GM19468 (cell line): ENCODE results near the gene WTIP.
"Not testable (repeated sequence)": the region's sequence is repeated elsewhere in the genome, so short reads cannot be mapped to it uniquely, and the experiment has no call there.

Source experiments
- ATAC-seq: cut with Tn5 transposase; IDR thresholded peaks from one replicate; pipeline ENCODE4 v1.9.1; 2021; ENCODE audit warnings: mild to moderate bottlenecking, moderate library complexity, moderate number of reproducible peaks; ENCODE audit not compliant: unreplicated experiment; ENCODE audit errors: extremely low read depth

WTIP gene

GRCh38 chr19:34501339-34502320 is 20.1 kb downstream of the WTIP start:
- ATAC-seq: peak; percentile 39

DNA sequence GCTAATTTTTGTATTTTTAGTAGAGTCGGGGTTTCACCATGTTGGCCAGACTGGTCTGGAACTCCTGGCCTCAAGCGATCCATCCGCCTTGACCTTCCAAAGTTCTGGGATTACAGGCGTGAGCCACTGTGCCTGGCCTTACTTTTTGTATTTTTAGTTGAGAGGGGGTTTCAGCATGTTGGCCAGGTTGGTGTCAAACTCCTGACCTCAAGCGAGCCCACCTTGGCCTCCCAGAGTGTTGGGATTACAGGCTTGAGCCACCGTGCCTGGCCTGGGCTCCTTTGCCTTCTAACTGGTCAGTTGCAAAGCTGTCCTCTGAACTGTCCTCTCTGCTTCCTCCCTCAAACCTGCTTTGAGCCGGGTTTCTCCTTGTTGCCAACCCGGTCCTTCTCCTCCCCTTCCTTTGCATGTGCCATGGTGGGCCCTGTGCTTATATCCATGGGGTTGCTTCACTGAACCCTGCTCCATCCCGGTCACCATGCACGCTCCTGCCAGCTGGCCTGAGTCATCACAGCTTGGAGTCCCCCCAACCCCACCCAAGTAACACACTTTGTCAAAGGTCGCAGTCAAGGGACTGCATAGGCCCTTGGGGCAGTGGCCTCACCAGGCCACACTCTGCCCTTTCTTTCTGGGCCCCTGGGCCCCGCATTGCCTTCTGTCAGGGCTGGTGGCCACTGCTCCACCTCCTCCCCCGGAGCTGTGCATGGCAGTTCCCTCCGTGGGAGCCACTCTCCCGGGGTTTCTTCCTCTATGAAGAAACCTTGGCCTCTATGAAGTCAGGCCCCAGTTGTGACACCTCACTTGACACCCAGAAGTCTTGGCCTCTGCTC is 21.2 kb downstream of the WTIP start:
- no peak for ATAC-seq

- ATAC-seq: no peak
Observed at GRCh38 chr19:34503531-34504272, 22.1 kb downstream of the WTIP start.

DNA sequence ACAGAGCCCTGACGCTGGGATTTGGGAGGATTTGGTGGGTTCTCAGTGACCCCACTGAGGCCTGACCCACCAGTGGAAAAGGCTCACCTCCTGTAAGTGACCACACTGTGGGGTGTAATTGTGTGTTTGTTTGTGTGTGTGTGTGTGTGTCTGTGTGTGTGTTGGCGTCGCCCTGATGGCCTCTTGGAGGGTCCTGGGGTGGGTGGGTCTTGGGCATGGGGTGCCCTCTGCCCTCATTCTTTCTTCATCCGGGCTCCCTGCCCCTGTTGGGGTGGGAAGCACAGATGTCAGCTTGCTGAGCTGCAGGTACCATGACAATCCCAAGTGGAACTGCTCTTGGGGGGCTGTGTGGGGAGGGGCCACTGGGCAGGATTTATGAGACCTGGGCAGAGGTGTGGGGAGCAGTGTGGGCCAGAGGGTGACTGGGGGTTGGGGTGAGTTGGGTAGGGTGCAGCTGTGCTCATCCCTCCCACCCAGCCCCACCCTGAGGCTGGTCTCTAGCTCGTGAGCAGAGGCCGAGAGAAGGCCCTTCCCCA is 22.8 kb downstream of the WTIP start:
- no peak for ATAC-seq

DNA sequence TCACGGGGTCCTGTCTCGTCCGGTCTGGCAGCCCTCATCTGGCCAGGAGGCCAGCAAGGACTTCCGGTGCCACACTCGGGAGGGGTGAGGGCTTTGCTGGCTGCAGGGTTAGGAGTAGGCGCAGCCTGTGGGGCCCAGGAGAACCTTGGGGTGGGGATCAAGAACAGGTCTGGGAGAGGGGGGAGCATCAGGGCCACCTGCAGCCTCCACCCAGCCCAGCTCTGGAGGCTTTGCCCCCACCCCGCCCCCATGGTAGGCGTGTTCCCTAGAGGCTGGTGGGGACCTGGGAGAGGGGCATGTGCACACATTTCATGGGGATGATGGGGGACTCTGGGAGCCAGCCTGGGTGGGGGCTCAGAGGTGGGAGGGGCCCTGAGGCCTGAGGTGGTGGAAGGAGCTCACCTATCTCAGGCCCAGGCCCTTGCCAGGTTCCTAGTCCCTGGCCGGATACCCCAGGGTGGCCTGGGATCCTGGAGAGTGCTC is 23.3 kb downstream of the WTIP start:
- ATAC-seq: no peak

GRCh38 chr19:34505321-34506025 is 23.9 kb downstream of the WTIP start:
- no peak for ATAC-seq

- no peak for ATAC-seq
Observed at GRCh38 chr19:34506026-34506370, 24.4 kb downstream of the WTIP start.

DNA sequence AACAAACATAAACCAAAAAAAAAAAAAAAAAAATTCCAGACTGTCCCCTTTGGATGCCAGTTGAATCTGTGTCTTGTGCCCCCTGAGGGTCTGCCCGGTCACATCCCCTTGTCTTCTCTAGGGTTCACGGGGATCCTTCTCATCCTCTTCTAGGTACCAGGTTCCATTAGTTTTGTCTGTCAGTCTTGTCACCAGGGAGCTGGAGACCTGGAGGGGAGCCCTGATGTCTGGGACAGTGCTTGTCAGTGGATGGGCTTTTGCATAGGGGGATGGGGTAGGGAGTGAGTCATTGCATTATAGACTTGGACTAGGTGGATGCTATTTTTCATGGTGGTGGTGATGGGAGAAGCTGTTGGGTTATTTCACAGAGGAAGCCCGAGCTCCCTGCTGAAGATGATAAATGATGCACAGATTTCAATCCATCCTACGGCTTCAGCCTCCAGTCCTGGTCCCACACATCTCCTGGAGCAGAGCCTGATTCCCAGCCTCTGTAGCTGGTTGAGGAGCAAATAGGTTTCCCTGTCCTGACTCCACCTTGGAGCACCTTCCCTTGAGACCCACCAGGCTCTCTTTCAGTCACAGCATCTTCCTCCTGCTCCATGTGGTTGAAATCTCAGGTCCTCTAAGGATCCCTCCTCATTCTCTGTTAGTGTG is 26.0 kb downstream of the WTIP start:
- ATAC-seq: no peak

- no peak for ATAC-seq
Observed at GRCh38 chr19:34508540-34508939, 27.0 kb downstream of the WTIP start.

DNA sequence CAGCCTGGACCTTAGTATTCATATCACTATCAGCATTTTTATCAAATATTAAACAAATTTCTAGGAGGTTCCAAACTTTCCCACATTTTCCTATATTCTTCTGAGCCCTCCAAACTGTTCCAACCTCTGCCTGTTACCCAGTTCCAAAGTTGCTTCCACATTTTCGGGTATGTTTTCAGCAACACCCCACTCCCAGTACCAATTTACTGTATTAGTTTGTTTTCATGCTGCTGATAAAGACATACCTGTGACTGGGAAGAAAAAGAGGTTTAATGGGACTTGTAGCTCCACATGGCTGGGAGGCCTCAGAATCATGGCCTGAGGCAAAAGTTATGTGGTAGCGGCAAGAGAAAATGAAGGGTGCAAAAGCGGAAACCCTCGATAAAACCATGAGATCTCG is 29.3 kb downstream of the WTIP start:
- not testable (repeated sequence) for ATAC-seq

DNA sequence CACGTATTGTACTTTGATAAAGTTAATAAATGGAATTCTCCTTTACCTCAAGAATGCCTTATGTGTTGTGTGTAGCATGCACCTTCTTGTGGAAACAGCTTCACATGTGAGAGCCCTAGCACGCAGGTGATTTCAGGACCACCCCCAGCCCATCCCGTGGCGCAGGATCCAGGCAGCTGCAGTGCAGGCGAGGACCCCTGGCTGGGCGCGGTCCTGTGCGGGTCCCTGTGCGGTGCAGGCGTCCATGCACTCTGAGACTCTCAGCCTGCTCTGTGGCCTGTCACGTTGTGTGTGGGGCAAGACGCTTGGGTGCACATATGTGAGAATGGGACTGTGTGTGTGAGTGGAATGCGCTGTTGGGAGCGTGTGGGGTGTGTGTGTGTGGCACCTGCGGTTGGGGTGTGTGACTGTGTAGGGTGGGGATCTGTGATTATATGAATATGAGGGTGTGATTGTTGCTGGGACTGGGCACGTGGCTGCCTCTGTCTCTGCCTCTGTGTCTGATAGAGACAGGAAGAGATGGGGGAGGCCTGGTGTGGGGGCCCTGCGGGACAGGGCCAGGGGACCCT is 30.8 kb downstream of the WTIP start:
- no peak for ATAC-seq

- no peak for ATAC-seq
Observed at GRCh38 chr19:34513767-34514166, 32.2 kb downstream of the WTIP start.

DNA sequence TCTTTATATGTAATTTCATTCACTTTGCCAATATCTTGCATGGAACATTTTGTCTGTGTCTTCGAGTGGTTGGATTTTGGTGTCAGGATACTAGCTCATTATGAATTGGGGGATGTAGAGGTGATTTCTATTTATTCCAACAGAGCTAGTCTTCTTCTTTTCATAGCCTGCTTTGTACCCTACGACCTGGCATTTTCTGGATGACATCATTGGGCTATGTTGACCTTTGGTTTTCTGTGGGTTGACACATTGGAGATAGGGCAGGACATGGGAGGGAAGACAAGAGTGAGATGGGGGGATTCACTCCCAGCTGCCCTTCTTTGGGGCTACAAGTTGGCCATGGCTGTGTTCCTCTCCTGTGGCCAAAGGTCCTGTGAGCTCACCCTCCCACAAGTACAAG is 38.0 kb downstream of the WTIP start:
- ATAC-seq: no peak

- ATAC-seq: no peak
Observed at GRCh38 chr19:34523408-34523807, 41.9 kb downstream of the WTIP start.

GRCh38 chr19:34525001-34525400 is 43.4 kb downstream of the WTIP start:
- no peak for ATAC-seq

DNA sequence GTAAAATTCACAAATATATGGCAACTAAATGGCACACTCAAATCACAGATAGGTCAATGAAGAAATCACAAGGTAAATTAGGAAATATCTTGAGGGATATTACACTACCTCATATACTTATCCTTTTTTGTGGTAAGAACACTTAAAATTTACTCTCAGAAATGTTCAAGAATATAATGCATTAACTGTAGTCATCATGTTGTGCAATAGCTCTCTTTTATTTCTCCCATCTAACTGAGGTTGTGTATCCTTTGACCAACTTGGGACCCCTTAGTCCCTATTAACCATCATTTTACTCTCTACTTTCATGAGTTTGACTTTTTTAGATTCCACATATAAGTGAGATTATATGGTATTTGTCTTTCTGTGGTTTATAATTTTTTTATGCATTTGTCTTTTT is 52.6 kb downstream of the WTIP start:
- no peak for ATAC-seq

- ATAC-seq: no peak
Observed at GRCh38 chr19:34539396-34539795, 57.8 kb downstream of the WTIP start.

GRCh38 chr19:34540811-34541557 is 59.4 kb downstream of the WTIP start:
- ATAC-seq: no peak
